Measurements from ENCODE around the gene SBSN.

The SBSN gene

DNA sequence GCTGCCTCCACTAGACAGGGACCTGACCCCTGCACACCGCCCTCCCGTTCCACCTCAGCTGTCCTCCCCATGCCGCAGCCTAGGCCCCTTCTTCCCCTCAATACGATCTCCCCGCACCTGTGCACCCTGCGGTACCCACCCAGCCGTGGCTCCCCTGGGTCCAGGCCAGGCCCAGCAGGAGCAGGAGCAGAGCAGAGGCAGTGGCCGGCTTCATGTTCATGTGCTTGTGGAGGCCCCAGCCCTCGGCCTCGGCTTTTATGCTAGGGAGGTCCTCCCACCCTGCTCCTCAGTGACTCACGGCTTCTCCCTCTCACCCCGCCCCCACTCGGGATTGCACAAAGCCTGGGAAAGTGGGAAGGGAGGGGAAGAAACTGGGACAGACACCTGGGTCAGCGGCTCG, 26.4 kb downstream of the SBSN start:
- TF ChIP-seq, protein P1, sequence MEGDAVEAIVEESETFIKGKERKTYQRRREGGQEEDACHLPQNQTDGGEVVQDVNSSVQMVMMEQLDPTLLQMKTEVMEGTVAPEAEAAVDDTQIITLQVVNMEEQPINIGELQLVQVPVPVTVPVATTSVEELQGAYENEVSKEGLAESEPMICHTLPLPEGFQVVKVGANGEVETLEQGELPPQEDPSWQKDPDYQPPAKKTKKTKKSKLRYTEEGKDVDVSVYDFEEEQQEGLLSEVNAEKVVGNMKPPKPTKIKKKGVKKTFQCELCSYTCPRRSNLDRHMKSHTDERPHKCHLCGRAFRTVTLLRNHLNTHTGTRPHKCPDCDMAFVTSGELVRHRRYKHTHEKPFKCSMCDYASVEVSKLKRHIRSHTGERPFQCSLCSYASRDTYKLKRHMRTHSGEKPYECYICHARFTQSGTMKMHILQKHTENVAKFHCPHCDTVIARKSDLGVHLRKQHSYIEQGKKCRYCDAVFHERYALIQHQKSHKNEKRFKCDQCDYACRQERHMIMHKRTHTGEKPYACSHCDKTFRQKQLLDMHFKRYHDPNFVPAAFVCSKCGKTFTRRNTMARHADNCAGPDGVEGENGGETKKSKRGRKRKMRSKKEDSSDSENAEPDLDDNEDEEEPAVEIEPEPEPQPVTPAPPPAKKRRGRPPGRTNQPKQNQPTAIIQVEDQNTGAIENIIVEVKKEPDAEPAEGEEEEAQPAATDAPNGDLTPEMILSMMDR (IDR thresholded peaks at IDR 0.05; ENCODE audit: extremely low read depth, missing control alignments), result no peak
- no peak for DNase-seq (ENCODE audit: low spot score)

DNA sequence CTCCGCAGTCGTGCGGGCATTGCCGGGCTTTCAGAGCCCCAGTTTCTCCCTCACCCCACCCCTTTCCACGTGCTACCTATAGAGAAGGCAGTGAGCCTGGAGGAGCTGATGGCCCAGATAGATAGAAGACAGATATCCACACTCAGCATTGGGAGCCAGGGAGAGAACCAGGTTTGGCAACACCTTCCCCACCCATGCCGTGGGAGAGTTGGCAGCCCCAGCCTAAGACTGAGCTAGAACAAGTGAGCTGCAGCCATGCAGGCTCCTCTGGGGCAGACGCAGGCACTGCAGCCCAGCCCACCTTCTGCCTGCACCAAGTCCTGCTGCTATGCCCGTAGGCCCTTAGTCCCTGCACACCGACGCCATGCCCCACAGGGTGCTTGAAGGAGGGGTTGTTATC, 27.5 kb downstream of the SBSN start:
- DNase-seq (ENCODE audit: low spot score), result no peak
- TF ChIP-seq, protein P1 (IDR thresholded peaks at IDR 0.05; ENCODE audit: extremely low read depth, missing control alignments), result no peak

DNA sequence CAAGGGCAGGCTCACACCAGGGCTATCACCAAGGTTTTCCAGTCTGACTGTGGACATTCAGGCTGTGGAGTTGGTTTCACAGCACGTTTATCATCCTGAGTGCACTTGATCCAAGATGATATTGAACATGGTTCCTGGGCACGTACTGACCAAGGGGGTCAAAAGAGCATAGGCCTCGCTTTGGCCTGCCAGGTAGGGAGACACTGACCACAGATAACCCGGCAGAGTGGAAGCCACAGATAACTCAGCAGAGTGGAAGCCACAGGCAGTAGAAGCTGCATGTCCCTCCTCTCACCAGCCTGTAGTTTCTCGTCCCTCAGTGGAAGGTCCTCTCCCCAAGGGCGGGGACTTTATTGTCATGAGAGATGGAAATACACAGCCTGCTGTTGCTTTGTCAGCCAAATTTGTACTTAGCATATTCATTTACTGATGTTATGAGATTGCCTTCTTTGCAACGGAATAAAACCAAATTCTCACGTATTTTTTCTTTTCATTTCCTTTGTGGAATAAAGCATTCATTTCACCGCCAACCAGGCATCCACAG, 29.1 kb downstream of the SBSN start:
- DNase-seq (ENCODE audit: low spot score), result no peak
- TF ChIP-seq, protein P1 (IDR thresholded peaks at IDR 0.05; ENCODE audit: extremely low read depth, missing control alignments), result no peak

DNA sequence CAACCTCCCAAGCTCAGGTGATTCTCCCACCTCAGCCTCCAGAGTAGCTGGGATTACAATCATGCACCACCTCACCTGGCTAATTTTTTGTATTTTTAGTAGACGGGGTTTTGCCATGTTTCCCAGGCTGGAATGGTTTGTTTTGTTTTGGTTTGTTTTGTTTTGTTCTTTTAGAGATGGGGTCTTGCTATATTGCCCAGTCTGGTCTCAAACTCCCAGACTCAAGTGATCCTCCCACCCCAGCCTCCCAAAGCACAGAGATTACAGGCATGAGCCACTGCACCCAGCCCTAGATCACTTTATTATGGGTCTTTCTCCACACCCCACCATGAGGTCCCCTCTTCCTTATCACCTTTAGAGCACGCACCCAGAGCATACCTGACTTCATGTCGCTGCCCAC, 29.9 kb downstream of the SBSN start:
- DNase-seq (ENCODE audit: low spot score), result no peak
- TF ChIP-seq, protein P1 (IDR thresholded peaks at IDR 0.05; ENCODE audit: extremely low read depth, missing control alignments), result no peak

DNA sequence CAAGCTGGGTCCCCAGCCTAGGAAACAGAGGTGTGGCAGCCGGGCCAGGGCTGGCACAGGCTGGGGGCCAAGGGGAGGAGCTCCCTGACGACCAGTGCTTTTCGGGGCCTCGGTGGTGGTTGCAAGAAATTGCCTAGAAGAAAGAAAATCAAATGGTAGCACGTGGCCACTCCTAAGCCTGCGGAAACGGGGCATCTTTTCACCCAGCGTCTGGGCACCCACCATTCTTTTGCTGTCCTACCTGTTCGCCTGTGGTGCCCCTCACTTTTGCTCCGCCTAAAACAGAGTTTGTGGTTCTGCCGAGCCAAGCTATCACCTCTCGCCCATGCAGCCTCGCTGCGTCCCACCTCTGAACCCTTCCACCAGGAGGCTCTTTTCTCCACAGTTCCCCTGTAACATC, 30.7 kb downstream of the SBSN start:
- no peak for DNase-seq (ENCODE audit: low spot score)
- TF ChIP-seq, protein P1 (IDR thresholded peaks at IDR 0.05; ENCODE audit: extremely low read depth, missing control alignments), result no peak

DNA sequence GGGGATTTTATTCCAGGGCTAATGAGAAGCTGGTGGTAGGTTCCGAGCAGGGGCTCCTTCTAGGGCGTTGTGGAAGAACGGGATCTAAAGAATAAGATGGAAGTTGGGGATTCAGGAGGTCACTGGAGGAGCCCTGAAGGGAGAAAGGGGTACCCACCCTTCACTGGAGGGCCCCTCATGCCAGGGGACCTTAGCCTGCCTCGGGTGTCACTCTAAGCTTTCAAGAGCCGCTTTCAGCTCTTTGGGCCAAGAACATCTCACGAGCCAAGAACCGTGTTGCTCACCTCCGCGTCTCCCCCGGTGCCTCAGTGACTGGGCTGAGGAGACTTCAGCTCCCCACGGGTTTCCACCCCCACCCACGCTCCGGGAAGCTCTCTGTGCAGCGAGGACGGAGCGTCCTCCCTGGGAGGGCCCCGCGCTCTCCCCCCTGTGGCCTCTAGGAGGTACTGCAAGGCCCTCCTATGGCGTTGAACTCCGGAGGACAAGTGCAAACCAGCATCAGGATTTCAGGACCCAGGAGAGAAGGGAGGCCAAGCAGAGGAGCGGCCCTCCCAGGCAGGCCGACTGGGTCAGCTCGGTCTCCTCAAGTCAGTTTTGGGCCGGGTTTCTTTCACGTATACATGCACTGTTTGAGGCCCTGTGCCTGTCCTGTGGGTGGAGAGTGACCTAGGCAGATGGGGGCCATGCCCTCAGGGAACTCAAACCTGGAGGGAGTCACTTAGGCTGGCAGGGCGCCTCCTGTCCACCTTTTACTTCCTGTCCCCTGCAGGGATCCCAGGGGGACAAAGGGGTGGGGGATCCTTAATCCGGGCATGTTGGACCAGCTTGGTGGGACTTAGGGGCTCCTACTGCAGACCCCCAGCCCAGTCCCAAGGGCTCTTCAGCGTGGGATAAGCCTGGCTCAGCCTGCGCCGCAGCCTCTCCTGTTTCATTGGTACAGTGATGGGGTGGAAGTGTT, 32.7 kb downstream of the SBSN start:
- peak; percentile 85 for DNase-seq (ENCODE audit: low spot score)
- TF ChIP-seq, protein P1 (IDR thresholded peaks at IDR 0.05; ENCODE audit: extremely low read depth, missing control alignments), result peak; percentile 93

DNA sequence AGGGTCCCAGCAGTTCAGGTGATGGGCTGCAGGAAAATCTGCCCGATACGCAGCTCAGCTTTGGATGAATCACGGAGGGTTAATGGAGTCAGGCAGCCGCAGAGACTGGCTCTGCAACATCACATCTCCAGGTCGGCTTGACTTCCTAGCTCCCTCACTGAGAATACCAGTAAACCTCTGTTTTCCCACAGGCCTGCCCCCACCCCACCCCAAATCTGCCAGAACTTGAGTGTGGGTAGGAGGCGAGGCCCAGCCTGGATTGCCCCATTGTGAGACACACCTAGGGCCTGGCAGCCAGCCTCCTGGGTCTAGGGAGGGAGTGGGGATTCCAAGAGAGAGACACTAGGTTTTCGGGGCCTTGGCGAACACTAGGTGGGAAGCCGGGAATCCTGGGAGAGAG, 34.1 kb downstream of the SBSN start:
- TF ChIP-seq, protein P1 (IDR thresholded peaks at IDR 0.05; ENCODE audit: extremely low read depth, missing control alignments), result no peak
- no peak for DNase-seq (ENCODE audit: low spot score)
